GM20000 (cell line): Measurements from ENCODE around the gene CHORDC1.

Experiments used
- DNase-seq: peaks from one replicate; pipeline ENCODE4 v3.0.0; 2012; ENCODE audit warnings: low spot score
- TF ChIP-seq, protein P1 (sequence below): IDR thresholded peaks from 2 replicates; pipeline ENCODE4 v1.5.1; 2012; ENCODE audit warnings: mild to moderate bottlenecking, control low read depth; ENCODE audit errors: extremely low read depth, missing control alignments

The CHORDC1 gene

DNA sequence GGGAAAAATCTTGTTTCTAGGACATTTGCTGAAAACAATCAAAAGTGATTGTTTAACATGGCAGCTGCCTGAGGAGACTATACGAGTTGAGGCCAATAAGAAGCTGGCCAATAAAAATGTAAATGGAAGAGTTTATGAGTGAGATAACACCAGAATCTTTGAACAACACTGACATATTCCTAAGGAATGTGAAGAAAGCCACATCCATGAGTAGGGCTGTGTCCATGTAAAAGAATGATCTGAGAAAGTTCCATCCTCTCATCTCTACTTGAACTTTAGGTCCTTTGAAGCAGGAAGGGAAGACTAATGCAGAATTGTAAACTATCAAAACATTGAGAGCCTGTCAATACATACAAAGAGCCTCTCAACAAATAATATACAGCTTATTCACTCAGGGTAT, 6.9 kb upstream of the CHORDC1 start:
- TF ChIP-seq, protein P1, sequence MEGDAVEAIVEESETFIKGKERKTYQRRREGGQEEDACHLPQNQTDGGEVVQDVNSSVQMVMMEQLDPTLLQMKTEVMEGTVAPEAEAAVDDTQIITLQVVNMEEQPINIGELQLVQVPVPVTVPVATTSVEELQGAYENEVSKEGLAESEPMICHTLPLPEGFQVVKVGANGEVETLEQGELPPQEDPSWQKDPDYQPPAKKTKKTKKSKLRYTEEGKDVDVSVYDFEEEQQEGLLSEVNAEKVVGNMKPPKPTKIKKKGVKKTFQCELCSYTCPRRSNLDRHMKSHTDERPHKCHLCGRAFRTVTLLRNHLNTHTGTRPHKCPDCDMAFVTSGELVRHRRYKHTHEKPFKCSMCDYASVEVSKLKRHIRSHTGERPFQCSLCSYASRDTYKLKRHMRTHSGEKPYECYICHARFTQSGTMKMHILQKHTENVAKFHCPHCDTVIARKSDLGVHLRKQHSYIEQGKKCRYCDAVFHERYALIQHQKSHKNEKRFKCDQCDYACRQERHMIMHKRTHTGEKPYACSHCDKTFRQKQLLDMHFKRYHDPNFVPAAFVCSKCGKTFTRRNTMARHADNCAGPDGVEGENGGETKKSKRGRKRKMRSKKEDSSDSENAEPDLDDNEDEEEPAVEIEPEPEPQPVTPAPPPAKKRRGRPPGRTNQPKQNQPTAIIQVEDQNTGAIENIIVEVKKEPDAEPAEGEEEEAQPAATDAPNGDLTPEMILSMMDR: no peak
- DNase-seq: no peak

DNA sequence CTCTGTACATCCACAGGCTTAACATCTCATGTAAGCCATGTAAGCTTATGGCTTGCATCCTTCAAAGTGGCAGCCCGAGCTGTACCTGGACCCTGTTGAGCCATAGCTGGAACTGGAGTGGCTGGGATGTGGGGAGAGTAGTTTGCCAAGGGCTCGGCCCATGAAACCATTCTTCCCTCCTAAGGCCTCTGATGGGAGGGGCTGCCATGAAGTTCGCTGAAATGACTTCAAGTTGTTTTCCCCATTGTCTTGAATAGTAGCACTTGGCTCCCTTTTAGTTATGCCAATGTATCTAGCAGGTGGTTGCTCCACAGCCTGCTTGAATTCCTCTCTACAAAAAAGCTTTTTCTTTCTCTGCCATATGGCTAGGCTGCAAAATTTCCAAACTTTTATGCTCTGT, 5.2 kb upstream of the CHORDC1 start:
- DNase-seq: no peak
- TF ChIP-seq, protein P1: no peak

DNA sequence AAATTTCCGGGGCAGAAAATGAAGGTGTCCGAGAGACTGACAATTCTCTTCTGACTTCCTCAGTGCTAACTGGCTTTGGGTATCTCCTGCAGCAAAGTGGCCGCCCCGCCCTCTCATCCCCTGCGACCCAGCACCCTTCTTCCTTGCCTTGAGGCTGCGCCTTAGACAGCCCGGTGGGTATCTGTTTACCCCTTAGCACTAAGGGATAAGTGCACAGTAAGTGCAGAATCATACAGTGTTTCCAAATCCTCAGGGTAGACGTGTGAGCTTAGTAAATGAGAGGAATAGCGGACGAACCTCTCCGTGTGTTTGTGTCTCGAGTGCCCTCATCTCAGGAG, 368 bp upstream of the CHORDC1 start:
- DNase-seq: no peak
- TF ChIP-seq, protein P1: no peak

DNA sequence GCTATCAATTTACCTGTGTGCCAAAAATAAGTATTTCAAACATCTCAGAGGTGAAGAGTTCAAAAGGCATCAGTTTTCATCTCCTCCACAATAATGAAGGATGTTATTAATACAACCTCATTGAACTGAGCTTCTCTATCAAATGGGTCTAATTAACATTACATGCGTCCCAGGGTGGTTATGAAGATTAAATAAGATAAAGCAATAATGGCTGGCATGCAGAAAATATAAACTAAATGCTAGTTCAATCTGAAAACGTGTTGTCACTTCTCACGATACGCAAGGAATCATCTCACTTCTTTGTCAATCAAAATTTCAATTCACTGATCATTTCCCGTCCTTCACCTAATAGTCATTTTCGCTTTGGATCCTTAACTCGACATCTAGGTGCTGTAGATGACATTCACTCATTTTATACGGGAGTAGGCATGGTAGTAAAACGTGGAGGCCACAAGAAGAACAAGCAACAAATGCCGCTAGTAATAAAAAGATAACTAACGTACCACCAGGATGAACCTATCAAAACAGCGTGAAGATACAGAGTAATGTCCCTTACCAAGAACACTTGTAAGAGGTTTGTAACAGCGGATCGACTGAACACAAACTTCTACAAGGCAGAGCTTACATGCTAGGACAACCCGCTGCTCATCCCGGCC, 918 bp downstream of the CHORDC1 start:
- TF ChIP-seq, protein P1: no peak
- no peak for DNase-seq

DNA sequence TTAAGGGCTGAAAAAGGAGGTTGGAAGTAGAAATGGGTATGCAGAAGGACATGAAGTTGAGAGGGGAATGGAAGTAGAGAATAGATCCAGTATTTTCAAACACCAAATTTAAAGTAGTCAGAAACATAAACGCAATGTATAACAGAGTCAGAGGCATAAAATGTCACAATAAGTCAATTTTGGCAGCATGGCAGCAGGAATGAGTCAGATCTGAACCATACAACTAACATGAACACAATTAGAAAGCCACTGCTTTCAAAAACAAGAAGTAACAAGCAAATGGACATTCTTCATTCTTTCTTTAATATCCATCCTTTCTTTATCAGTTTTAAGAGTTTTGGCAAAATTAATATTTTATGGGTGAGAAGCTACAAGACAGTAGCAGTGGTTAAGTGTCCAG, 2.5 kb downstream of the CHORDC1 start:
- TF ChIP-seq, protein P1: no peak
- peak; percentile 46 for DNase-seq

DNA sequence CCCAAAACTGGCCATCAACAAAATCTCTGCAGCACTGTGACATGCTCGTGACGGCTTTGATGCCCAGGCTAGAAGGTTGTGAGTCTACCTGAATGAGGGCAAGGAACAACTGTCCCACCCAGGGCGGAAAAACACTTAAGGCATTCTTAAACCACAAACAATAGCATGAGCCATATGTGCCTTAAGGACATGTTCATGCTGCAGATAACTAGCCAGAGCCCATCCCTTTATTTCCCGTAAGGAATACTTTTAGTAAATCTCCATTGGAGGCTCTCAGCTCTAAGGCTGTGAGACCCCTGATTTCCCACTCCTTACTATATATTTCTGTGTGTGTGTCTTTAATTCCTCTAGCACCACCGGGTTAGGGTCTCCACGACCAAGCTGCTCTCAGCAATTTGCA, 3.4 kb downstream of the CHORDC1 start:
- TF ChIP-seq, protein P1: no peak
- DNase-seq: no peak

DNA sequence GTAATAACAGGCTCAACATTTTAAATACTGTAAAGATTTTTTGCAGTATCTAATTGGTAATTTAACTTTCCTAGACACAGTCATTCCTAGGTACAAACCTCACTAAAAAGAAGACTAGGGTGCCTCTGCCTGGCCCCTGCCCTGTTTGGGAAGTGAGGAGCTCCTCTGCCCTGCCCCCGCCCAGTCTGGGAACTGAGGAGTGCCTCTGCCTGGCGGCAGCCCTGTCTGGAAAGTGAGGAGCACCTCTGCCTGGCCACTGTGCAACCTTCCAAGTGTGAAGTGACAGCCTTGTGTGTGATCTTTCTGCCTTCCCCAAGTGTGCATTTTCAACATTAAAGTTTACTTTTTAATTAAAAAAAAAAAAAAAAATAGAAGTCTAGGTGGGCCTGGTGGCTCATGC, 4.2 kb downstream of the CHORDC1 start:
- TF ChIP-seq, protein P1: no peak
- no peak for DNase-seq

DNA sequence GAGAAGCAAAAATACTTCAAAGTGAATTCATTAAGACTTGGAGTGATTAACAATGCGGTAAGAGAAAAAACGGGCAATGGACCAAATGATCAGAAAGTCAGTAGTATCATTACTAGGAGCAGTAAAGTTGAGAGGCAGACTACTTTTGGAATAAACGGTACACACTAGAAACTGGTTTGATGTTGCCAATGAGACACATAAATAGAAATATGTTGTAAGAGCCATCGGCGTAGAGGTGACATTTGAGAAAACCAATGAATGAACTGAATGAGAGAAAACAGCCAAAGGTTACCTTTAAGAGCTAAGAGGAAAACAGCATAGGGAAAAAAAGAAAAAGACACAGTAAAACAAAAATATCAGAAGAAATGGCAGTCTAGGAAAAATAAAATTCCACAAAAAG, 6.2 kb downstream of the CHORDC1 start:
- no peak for DNase-seq
- TF ChIP-seq, protein P1: no peak
